Loucy (cell line): Measurements from ENCODE around the gene CCDC149.

Experiments used
- H2AFZ ChIP-seq: fragments of 200-600 bp; sonication (generic); 2 replicates; pipeline ENCODE4 v1.6.0; 2016; ENCODE audit warnings: antibody characterized with exemption, mild to moderate bottlenecking, low read length, moderate library complexity
- H3F3A ChIP-seq: fragments of 200-600 bp; 2 replicates; pipeline ENCODE4 v1.6.0; 2016; ENCODE audit warnings: antibody characterized with exemption, low read depth, mild to moderate bottlenecking
- H3K27me3 ChIP-seq: fragments of 200-600 bp; sonication (generic); 2 replicates; pipeline ENCODE4 v1.6.1; 2014; ENCODE audit warnings: low read length, mild to moderate bottlenecking; ENCODE audit not compliant: insufficient read depth, poor library complexity, severe bottlenecking
- H3K36me3 ChIP-seq: fragments of 200-600 bp; sonication (generic); 2 replicates; pipeline ENCODE4 v1.6.1; 2016; ENCODE audit warnings: low read length; ENCODE audit not compliant: insufficient read depth
- H3K4me1 ChIP-seq: fragments of 200-600 bp; sonication (generic); 2 replicates; pipeline ENCODE4 v1.5.1; 2014; ENCODE audit warnings: low read length, mild to moderate bottlenecking; ENCODE audit not compliant: insufficient read depth, poor library complexity, severe bottlenecking
- H3K4me2 ChIP-seq: fragments of 200-600 bp; sonication (generic); 2 replicates; pipeline ENCODE4 v1.6.0; 2014; ENCODE audit warnings: antibody characterized with exemption, low read length, low read depth, mild to moderate bottlenecking; ENCODE audit not compliant: poor library complexity, severe bottlenecking
- H3K4me3 ChIP-seq: fragments of 200-600 bp; sonication (generic); 2 replicates; pipeline ENCODE4 v1.5.1; 2014; ENCODE audit warnings: low read length, mild to moderate bottlenecking, mixed read lengths; ENCODE audit not compliant: poor library complexity, severe bottlenecking
- H3K79me2 ChIP-seq: fragments of 200-600 bp; sonication (generic); 2 replicates; pipeline ENCODE4 v1.6.1; 2014; ENCODE audit warnings: low read length; ENCODE audit not compliant: insufficient read depth
- H3K9ac ChIP-seq: fragments of 200-600 bp; sonication (generic); 2 replicates; pipeline ENCODE4 v1.6.0; 2014; ENCODE audit warnings: mild to moderate bottlenecking, low read depth, low read length, moderate library complexity; ENCODE audit not compliant: poor library complexity, severe bottlenecking
- H3K9me2 ChIP-seq: fragments of 200-600 bp; sonication (generic); replicated peaks from 2 replicates; pipeline ENCODE4 v1.6.1; 2016; ENCODE audit warnings: low read depth, low read length, mixed read lengths
- H3K9me3 ChIP-seq: fragments of 200-600 bp; sonication (generic); 2 replicates; pipeline ENCODE4 v1.6.1; 2014; ENCODE audit warnings: mild to moderate bottlenecking, antibody characterized with exemption, low read length, low read depth; ENCODE audit not compliant: insufficient read depth
- H4K20me1 ChIP-seq: fragments of 200-600 bp; sonication (generic); 2 replicates; pipeline ENCODE4 v1.6.0; 2014; ENCODE audit warnings: antibody characterized with exemption, low read length, mild to moderate bottlenecking; ENCODE audit not compliant: insufficient read depth, poor library complexity, severe bottlenecking
- CTCF ChIP-seq: fragments of 200-600 bp; sonication (generic); conservative IDR thresholded peaks from 2 replicates; pipeline ENCODE4 v1.5.1; 2014; ENCODE audit warnings: mild to moderate bottlenecking, antibody characterized with exemption, low read length
- EZH2phosphoT487 ChIP-seq: fragments of 200-600 bp; IDR thresholded peaks from 2 replicates; pipeline ENCODE4 v1.6.1; 2018; ENCODE audit warnings: antibody characterized with exemption, mild to moderate bottlenecking, moderate library complexity, borderline replicate concordance

CCDC149 gene

GRCh38 chr4:24956091-24956490, 43.2 kb upstream of the CCDC149 start:
- Histone ChIP-seq H3K4me3 (no peak overlapping the region), H3K9me2 (no peaks in the 10 kb centered on the region), H3K9ac (no peak overlapping the region), H3K4me2 (no peak overlapping the region), H2AFZ (no peak overlapping the region), H4K20me1 (no peaks in the 10 kb centered on the region), H3K36me3 (no peaks in the 10 kb centered on the region), H3K9me3 (peaks cover 2% of the 10 kb centered on the region; the same call in 1 of the 2 replicates), H3K79me2 (no peaks in the 10 kb centered on the region), H3F3A (no peaks in the 10 kb centered on the region), H3K27me3 (no peaks in the 10 kb centered on the region), H3K4me1 (no peaks in the 10 kb centered on the region)
- TF ChIP-seq EZH2phosphoT487 (no peak), CTCF (no peak)

GRCh38 chr4:24952667-24953066, 39.8 kb upstream of the CCDC149 start:
- no peak overlapping the region for H3K4me3 ChIP-seq
- no peaks in the 10 kb centered on the region for H3K27me3 ChIP-seq
- H3K4me2 ChIP-seq = no peak overlapping the region
- H4K20me1 ChIP-seq = no peaks in the 10 kb centered on the region
- no peak overlapping the region for H2AFZ ChIP-seq
- TF ChIP-seq EZH2phosphoT487 (no peak), CTCF (no peak)
- no peaks in the 10 kb centered on the region for H3F3A ChIP-seq
- no peaks in the 10 kb centered on the region for H3K4me1 ChIP-seq
- H3K36me3 ChIP-seq = no peaks in the 10 kb centered on the region
- no peaks in the 10 kb centered on the region for H3K9me2 ChIP-seq
- no peak overlapping the region for H3K9ac ChIP-seq
- no peaks in the 10 kb centered on the region for H3K79me2 ChIP-seq
- no peaks in the 10 kb centered on the region; the same call in 1 of the 2 replicates for H3K9me3 ChIP-seq

- Histone ChIP-seq H3K9me2 (no peaks in the 10 kb centered on the region), H3K9me3 (no peaks in the 10 kb centered on the region; the same call in 1 of the 2 replicates), H3K4me3 (no peak overlapping the region), H3K79me2 (no peaks in the 10 kb centered on the region), H3K36me3 (no peaks in the 10 kb centered on the region), H2AFZ (no peak overlapping the region), H3F3A (no peaks in the 10 kb centered on the region), H3K9ac (no peak overlapping the region), H3K4me1 (no peaks in the 10 kb centered on the region), H3K27me3 (no peaks in the 10 kb centered on the region), H3K4me2 (no peak overlapping the region), H4K20me1 (no peaks in the 10 kb centered on the region)
- no peak for TF ChIP-seq EZH2phosphoT487
- TF ChIP-seq CTCF = no peak
Measured at GRCh38 chr4:24949970-24950369, 37.1 kb upstream of the CCDC149 start.
